ENCODE data around the gene TMEM138.

GRCh38 chr11:61377461-61378160, 15.4 kb downstream of the TMEM138 start:
- TF ChIP-seq ZNF274 (IDR thresholded peaks at IDR 0.05; ENCODE audit: low read depth, low read length): no peak
- TF ChIP-seq SUZ12 (IDR thresholded peaks at IDR 0.05; ENCODE audit: extremely low read depth, insufficient read depth, insufficient read length): no peak
- TF ChIP-seq YY1 (IDR thresholded peaks at IDR 0.05; ENCODE audit: insufficient read depth, insufficient read length): no peak

All from NT2/D1 (cell line).